Muscle of leg (tissue), 11 donors: Measurements from ENCODE around the gene NUP98. TPM values are rescaled to one million over a fixed set of nuclear protein-coding genes. Genes with fewer than 3 reads are reported as not detected.
"Not testable (repeated sequence)": the region's sequence is repeated elsewhere in the genome, so short reads cannot be mapped to it uniquely, and the experiment has no call there.

Experiments used
- DNase-seq: peaks from one replicate; pipeline ENCODE4 v3.0.0; 2013
- H3K27ac ChIP-seq: one replicate; pipeline ENCODE4 v1.5.1; 2013; ENCODE audit warnings: mild to moderate bottlenecking, low read length, control low read depth
- H3K27me3 ChIP-seq: one replicate; pipeline ENCODE4 v1.6.1; 2013; ENCODE audit warnings: low read length; ENCODE audit not compliant: control insufficient read depth, insufficient read depth
- H3K36me3 ChIP-seq: one replicate; pipeline ENCODE4 v1.6.1; 2013; ENCODE audit warnings: low read length; ENCODE audit not compliant: control insufficient read depth, insufficient read depth
- H3K4me1 ChIP-seq: one replicate; pipeline ENCODE4 v1.6.1; 2013; ENCODE audit warnings: low read length; ENCODE audit not compliant: control insufficient read depth, insufficient read depth
- H3K4me3 ChIP-seq: one replicate; pipeline ENCODE4 v1.5.1; 2013; ENCODE audit warnings: low read length, control low read depth
- H3K9me3 ChIP-seq: replicated peaks from 2 replicates; pipeline ENCODE4 v1.6.1; 2013; ENCODE audit warnings: low read depth, low read length; ENCODE audit not compliant: control insufficient read depth
- WGBS: methylation state at CpG from one replicate; pipeline ENCODE4 v1.1.5; 2013; ENCODE audit warnings: missing lambda C conversion rate; ENCODE audit not compliant: insufficient coverage; 5-methylcytosine and 5-hydroxymethylcytosine counted together
- polyA plus RNA-seq, 8 donors: library from polyadenylated mRNA; unstranded; fragments of 120-200 nt; gene quantifications; one replicate each; pipeline versions ENCODE4 v1.2.1 to v1.2.3, GENCODE V29; 2013; ENCODE audit warnings: inconsistent platforms in 1 of 8, low replicate concordance in 1 of 8; ENCODE audit not compliant: insufficient read length in 8 of 8, insufficient read depth in 1 of 8
- total RNA-seq: library from RNA; stranded (reverse); fragments of 120-200 nt; gene quantifications from one replicate; pipeline ENCODE4 v1.2.4, GENCODE V29; 2013

Gene NUP98
- total and polyA plus RNA-seq, 9 donors, result 36.9 to 44.6 (median 40.1) TPM

GRCh38 chr11:3802011-3802790 lies 4.8 kb upstream of the NUP98 start:
- Histone ChIP-seq H3K4me3 (no peak overlapping the region), H3K4me1 (peaks cover 4% of the 10 kb centered on the region), H3K9me3 (no peaks in the 10 kb centered on the region), H3K27me3 (no peaks in the 10 kb centered on the region), H3K36me3 (no peaks in the 10 kb centered on the region), H3K27ac (no peak overlapping the region)
- DNase-seq, result no peak
- WGBS, result 76% methylated on average over 2 of the region's 4 CpGs

- no peak for DNase-seq
- no peaks in the 10 kb centered on the region for H3K36me3 ChIP-seq
- WGBS, result 80% methylated on average over 3 of the region's 5 CpGs
- H3K4me3 ChIP-seq, result no peak overlapping the region
- H3K27ac ChIP-seq, result no peak overlapping the region
- peaks cover 8% of the 10 kb centered on the region for H3K4me1 ChIP-seq
- no peaks in the 10 kb centered on the region for H3K27me3 ChIP-seq
- no peaks in the 10 kb centered on the region for H3K9me3 ChIP-seq
These were observed 2.5 kb upstream of the NUP98 start for GRCh38 chr11:3799873-3800272.

DNA sequence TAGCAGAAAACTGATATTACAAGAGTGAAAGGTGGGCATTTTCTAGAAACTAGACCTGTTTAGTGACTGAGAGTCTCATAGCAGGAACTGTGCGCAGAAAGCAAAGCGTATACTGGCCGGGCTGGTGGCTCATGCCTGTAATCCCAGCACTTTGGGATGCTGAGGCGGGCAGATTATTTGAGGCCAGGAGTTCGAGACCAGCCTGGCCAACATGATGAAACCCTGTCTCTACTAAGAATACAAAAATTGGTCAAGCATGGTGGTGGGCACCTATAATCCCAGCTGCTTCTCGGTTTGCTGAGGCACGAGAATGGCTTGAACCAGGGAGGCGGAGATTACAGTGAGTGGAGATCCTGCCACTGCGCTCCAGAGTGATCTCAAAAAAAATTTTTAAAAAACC lies 1.8 kb upstream of the NUP98 start:
- WGBS, result 94% methylated on average over 7 of the region's 9 CpGs
- H3K9me3 ChIP-seq, result no peaks in the 10 kb centered on the region
- DNase-seq, result no peak
- H3K4me1 ChIP-seq, result peaks cover 8% of the 10 kb centered on the region
- H3K4me3 ChIP-seq, result no peak overlapping the region
- H3K27me3 ChIP-seq, result no peaks in the 10 kb centered on the region
- no peak overlapping the region for H3K27ac ChIP-seq
- no peaks in the 10 kb centered on the region for H3K36me3 ChIP-seq

GRCh38 chr11:3796801-3797328 lies 489 bp downstream of the NUP98 start:
- H3K4me1 ChIP-seq, result peaks cover 8% of the 10 kb centered on the region
- H3K27ac ChIP-seq, result peak overlapping the region; percentile 93
- no peaks in the 10 kb centered on the region for H3K27me3 ChIP-seq
- 0% methylated on average over 14 of the region's 26 CpGs for WGBS
- DNase-seq, result no peak
- no peaks in the 10 kb centered on the region for H3K9me3 ChIP-seq
- peaks cover 18% of the 10 kb centered on the region for H3K36me3 ChIP-seq
- H3K4me3 ChIP-seq, result peak overlapping the region; percentile 100

DNA sequence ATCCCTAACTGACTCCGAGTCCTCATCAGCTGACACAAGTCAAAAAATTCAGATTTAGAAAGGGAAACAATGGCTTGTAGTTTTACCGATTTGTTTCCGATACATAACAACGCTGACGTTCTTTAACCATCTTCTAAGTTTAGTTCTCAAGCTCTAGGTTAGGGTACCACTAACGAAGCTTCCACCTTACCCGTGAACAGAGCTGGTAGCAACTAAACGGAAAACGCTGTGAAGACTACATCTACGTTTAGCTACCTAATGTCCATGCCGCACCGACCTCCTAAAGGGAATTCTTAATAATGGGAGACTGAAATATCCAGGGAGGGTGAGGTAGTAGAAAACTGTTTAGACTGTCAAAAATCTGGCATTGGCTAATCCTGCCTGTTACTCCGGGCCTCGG lies 1.0 kb downstream of the NUP98 start:
- Histone ChIP-seq H3K4me1 (peaks cover 8% of the 10 kb centered on the region), H3K27ac (peak overlapping the region; percentile 93), H3K36me3 (peaks cover 21% of the 10 kb centered on the region), H3K9me3 (no peaks in the 10 kb centered on the region), H3K27me3 (no peaks in the 10 kb centered on the region), H3K4me3 (peak overlapping the region; percentile 100)
- 36% methylated on average over 3 of the region's 14 CpGs for WGBS
- no peak for DNase-seq

DNA sequence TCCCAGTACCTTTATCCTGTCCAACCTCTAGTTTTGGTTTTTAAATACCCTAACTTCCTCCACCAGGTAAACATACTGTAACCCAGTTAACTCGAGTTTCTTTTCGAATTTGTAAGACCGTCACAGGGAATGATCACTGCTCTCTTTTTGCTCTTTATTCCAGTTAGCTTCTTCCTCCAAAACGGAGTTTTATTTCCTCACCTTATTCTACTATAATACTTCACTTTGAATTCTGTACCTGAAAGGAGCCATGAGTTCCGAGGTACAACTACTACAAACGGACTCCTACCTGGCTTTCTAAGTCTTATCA lies 1.4 kb downstream of the NUP98 start:
- H3K4me1 ChIP-seq, result peaks cover 8% of the 10 kb centered on the region
- whole genome bisulfite sequencing, result 65% methylated on average over 6 of the region's 6 CpGs
- H3K36me3 ChIP-seq, result peaks cover 24% of the 10 kb centered on the region
- peak overlapping the region; percentile 100 for H3K4me3 ChIP-seq
- H3K9me3 ChIP-seq, result no peaks in the 10 kb centered on the region
- no peak overlapping the region for H3K27ac ChIP-seq
- no peaks in the 10 kb centered on the region for H3K27me3 ChIP-seq
- no peak for DNase-seq

GRCh38 chr11:3795131-3796001 lies 2.0 kb downstream of the NUP98 start:
- Histone ChIP-seq H3K27ac (no peak overlapping the region), H3K36me3 (peaks cover 24% of the 10 kb centered on the region), H3K9me3 (no peaks in the 10 kb centered on the region), H3K27me3 (no peaks in the 10 kb centered on the region), H3K4me3 (peak overlapping the region; percentile 100), H3K4me1 (peaks cover 8% of the 10 kb centered on the region)
- no peak for DNase-seq
- no CpG with 5 or more reads among the region's 8 CpGs for WGBS

- H3K4me3 ChIP-seq, DNase-seq, H3K27me3 ChIP-seq, H3K27ac ChIP-seq, H3K4me1 ChIP-seq, H3K9me3 ChIP-seq: not testable (repeated sequence)
- WGBS, result 96% methylated on average over 10 of the region's 10 CpGs
- peaks cover 24% of the 10 kb centered on the region for H3K36me3 ChIP-seq
These were observed 3.0 kb downstream of the NUP98 start for GRCh38 chr11:3794387-3794786.

- Histone ChIP-seq H3K4me3 (no peak overlapping the region), H3K9me3 (no peaks in the 10 kb centered on the region), H3K27me3 (no peaks in the 10 kb centered on the region), H3K4me1 (no peaks in the 10 kb centered on the region), H3K27ac (no peak overlapping the region), H3K36me3 (peaks cover 10% of the 10 kb centered on the region)
- DNase-seq, result no peak
- 93% methylated on average over 5 of the region's 8 CpGs for WGBS
These were observed 10.4 kb downstream of the NUP98 start for GRCh38 chr11:3786781-3787428.

DNA sequence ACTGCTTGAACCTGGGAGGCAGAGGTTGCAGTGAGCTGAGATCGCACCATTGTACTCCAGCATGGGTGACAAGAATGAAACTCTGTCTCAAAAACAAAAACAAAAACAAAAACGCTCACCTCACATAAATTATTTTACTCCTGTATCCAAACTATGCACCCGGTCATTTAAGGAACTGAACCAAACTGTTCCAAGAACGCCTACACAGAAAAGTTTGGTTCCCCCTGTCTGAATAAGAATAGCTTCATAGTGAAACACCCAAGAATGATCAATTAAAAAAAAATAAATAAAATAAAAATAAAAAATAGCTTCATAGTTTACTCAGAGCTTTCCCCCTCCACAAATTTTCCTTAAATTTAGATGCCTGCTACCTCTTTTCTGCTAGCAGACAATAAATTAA lies 13.7 kb downstream of the NUP98 start:
- H3K36me3 ChIP-seq, result peaks cover 19% of the 10 kb centered on the region
- no peak for DNase-seq
- no peaks in the 10 kb centered on the region for H3K9me3 ChIP-seq
- no peak overlapping the region for H3K4me3 ChIP-seq
- no CpG with 5 or more reads among the region's 4 CpGs for WGBS
- no peak overlapping the region for H3K27ac ChIP-seq
- no peaks in the 10 kb centered on the region for H3K4me1 ChIP-seq
- no peaks in the 10 kb centered on the region for H3K27me3 ChIP-seq
